HG03064 (cell line): ENCODE measurements around the gene NLRC5.
"Not testable (repeated sequence)": the region's sequence is repeated elsewhere in the genome, so short reads cannot be mapped to it uniquely, and the experiment has no call there.

Experiments
- ATAC-seq: cut with Tn5 transposase; IDR thresholded peaks from one replicate; pipeline ENCODE4 v1.9.1; 2021; ENCODE audit warnings: low read depth; ENCODE audit not compliant: unreplicated experiment

Gene NLRC5

GRCh38 chr16:57069053-57069452 is 79.7 kb downstream of the NLRC5 start:
- ATAC-seq = no peak

- ATAC-seq = no peak
Measured at GRCh38 chr16:57069635-57070370, 80.4 kb downstream of the NLRC5 start.

GRCh38 chr16:57070424-57070823 is 81.1 kb downstream of the NLRC5 start:
- ATAC-seq = no peak

GRCh38 chr16:57071081-57071732 is 81.8 kb downstream of the NLRC5 start:
- ATAC-seq = not testable (repeated sequence)

- no peak for ATAC-seq
Measured at GRCh38 chr16:57071831-57072582, 82.7 kb downstream of the NLRC5 start.

- ATAC-seq = no peak
Measured at GRCh38 chr16:57072616-57073275, 83.4 kb downstream of the NLRC5 start.

- no peak for ATAC-seq
Measured at GRCh38 chr16:57077714-57078113, 88.4 kb downstream of the NLRC5 start.

GRCh38 chr16:57081744-57082143 is 92.4 kb downstream of the NLRC5 start:
- no peak for ATAC-seq

GRCh38 chr16:57082664-57083063 is 93.3 kb downstream of the NLRC5 start:
- ATAC-seq = no peak

GRCh38 chr16:57083485-57084126 is 94.2 kb downstream of the NLRC5 start:
- ATAC-seq = no peak

GRCh38 chr16:57084257-57084770 is 95.0 kb downstream of the NLRC5 start:
- ATAC-seq = no peak

- no peak for ATAC-seq
Measured at GRCh38 chr16:57084996-57085395, 95.6 kb downstream of the NLRC5 start.

- ATAC-seq = no peak
Measured at GRCh38 chr16:57087003-57087402, 97.6 kb downstream of the NLRC5 start.

GRCh38 chr16:57089406-57089805 is 100.0 kb downstream of the NLRC5 start:
- no peak for ATAC-seq

- no peak for ATAC-seq
Measured at GRCh38 chr16:57091200-57091974, 102.0 kb downstream of the NLRC5 start.

- no peak for ATAC-seq
Measured at GRCh38 chr16:57091975-57092785, 102.8 kb downstream of the NLRC5 start, which contains the start of gene CPNE2. TSS of gene CPNE2 (plus strand) at chr16:57092583. CDS start at chr16:57110743, 18,160 bp downstream.

GRCh38 chr16:57092786-57093411 is 103.5 kb downstream of the NLRC5 start:
- ATAC-seq = no peak
